GM18498 (cell line): ENCODE data around the gene KRTAP5-11.
"Not testable (repeated sequence)": the region's sequence is repeated elsewhere in the genome, so short reads cannot be mapped to it uniquely, and the experiment has no call there.

Experiments
- ATAC-seq: cut with Tn5 transposase; IDR thresholded peaks from one replicate; pipeline ENCODE4 v1.9.1; 2021; ENCODE audit warnings: mild to moderate bottlenecking, moderate library complexity; ENCODE audit not compliant: unreplicated experiment

The KRTAP5-11 gene

GRCh38 chr11:71558996-71559395 lies 23.7 kb downstream of the KRTAP5-11 start:
- no peak for ATAC-seq

GRCh38 chr11:71557257-71557656 lies 25.4 kb downstream of the KRTAP5-11 start:
- no peak for ATAC-seq

GRCh38 chr11:71556018-71556417 lies 26.7 kb downstream of the KRTAP5-11 start:
- ATAC-seq = no peak

GRCh38 chr11:71555508-71555907 lies 27.2 kb downstream of the KRTAP5-11 start:
- ATAC-seq = no peak

- no peak for ATAC-seq
Measured at GRCh38 chr11:71554996-71555395, 27.7 kb downstream of the KRTAP5-11 start.

- no peak for ATAC-seq
Measured at GRCh38 chr11:71551711-71552110, 31.0 kb downstream of the KRTAP5-11 start.

- ATAC-seq = no peak
Measured at GRCh38 chr11:71548716-71549151, 33.9 kb downstream of the KRTAP5-11 start.

GRCh38 chr11:71548120-71548519 lies 34.6 kb downstream of the KRTAP5-11 start, which contains the start of gene KRTAP5-9:
Gene KRTAP5-9, plus strand, starts transcription at chr11:71548420. Its CDS starts 238 bp downstream, at chr11:71548658.
- ATAC-seq = no peak

GRCh38 chr11:71545405-71545966 lies 37.2 kb downstream of the KRTAP5-11 start:
- no peak for ATAC-seq

- no peak for ATAC-seq
Measured at GRCh38 chr11:71544525-71545214, 38.0 kb downstream of the KRTAP5-11 start.

GRCh38 chr11:71543866-71544265 lies 38.8 kb downstream of the KRTAP5-11 start:
- ATAC-seq = no peak

- no peak for ATAC-seq
Measured at GRCh38 chr11:71542879-71543777, 39.5 kb downstream of the KRTAP5-11 start.

GRCh38 chr11:71542382-71542781 lies 40.3 kb downstream of the KRTAP5-11 start:
- ATAC-seq = no peak

- peak; percentile 64 for ATAC-seq
Measured at GRCh38 chr11:71540521-71541304, 42.0 kb downstream of the KRTAP5-11 start.

GRCh38 chr11:71539971-71540370 lies 42.7 kb downstream of the KRTAP5-11 start:
- ATAC-seq = not testable (repeated sequence)

- no peak for ATAC-seq
Measured at GRCh38 chr11:71539017-71539416, 43.7 kb downstream of the KRTAP5-11 start.

- no peak for ATAC-seq
Measured at GRCh38 chr11:71538666-71538990, 44.0 kb downstream of the KRTAP5-11 start.

- ATAC-seq = not testable (repeated sequence)
Measured at GRCh38 chr11:71537977-71538665, 44.6 kb downstream of the KRTAP5-11 start, which contains the start of gene KRTAP5-8. Gene KRTAP5-8, plus strand, starts transcription at chr11:71538025. Its CDS starts 31 bp downstream, at chr11:71538056.

- no peak for ATAC-seq
Measured at GRCh38 chr11:71537537-71537936, 45.1 kb downstream of the KRTAP5-11 start.

GRCh38 chr11:71535825-71536224 lies 46.9 kb downstream of the KRTAP5-11 start:
- ATAC-seq = no peak
